H9 (cell line): ENCODE measurements around the gene FGF16. TPM values are rescaled to one million over a fixed set of nuclear protein-coding genes. Genes with fewer than 3 reads are reported as not detected.
"Not testable (repeated sequence)": the region's sequence is repeated elsewhere in the genome, so short reads cannot be mapped to it uniquely, and the experiment has no call there.

ENCODE experiments used
- DNase-seq: peaks from one replicate; pipeline ENCODE4 v3.0.0-alpha.2; 2017
- H2AFZ ChIP-seq: one replicate; pipeline ENCODE4 v1.6.1; 2013; ENCODE audit warnings: mild to moderate bottlenecking, low read length, control low read depth, moderate library complexity
- H2AK5ac ChIP-seq: 2 replicates; pipeline ENCODE4 v1.6.1; 2013; ENCODE audit warnings: low read length, control low read depth, mixed read lengths; ENCODE audit not compliant: insufficient read length
- H2BK120ac ChIP-seq: one replicate; pipeline ENCODE4 v1.6.1; 2013; ENCODE audit warnings: low read depth, mild to moderate bottlenecking, low read length, control low read depth, inconsistent platforms; ENCODE audit not compliant: poor library complexity, severe bottlenecking
- H2BK12ac ChIP-seq: 2 replicates; pipeline ENCODE4 v1.6.1; 2013; ENCODE audit warnings: low read length, control low read depth, mixed read lengths, low read depth; ENCODE audit not compliant: insufficient read length
- H2BK15ac ChIP-seq: 2 replicates; pipeline ENCODE4 v1.6.1; 2013; ENCODE audit warnings: low read depth, low read length, control low read depth
- H2BK20ac ChIP-seq: one replicate; pipeline ENCODE4 v1.6.1; 2013; ENCODE audit warnings: low read depth, mild to moderate bottlenecking, low read length, control low read depth, inconsistent platforms; ENCODE audit not compliant: poor library complexity, severe bottlenecking
- H2BK5ac ChIP-seq: 2 replicates; pipeline ENCODE4 v1.6.1; 2013; ENCODE audit warnings: low read length, control low read depth, mixed read lengths; ENCODE audit not compliant: insufficient read length
- H3K14ac ChIP-seq: 2 replicates; pipeline ENCODE4 v1.6.1; 2013; ENCODE audit warnings: low read length, control low read depth; ENCODE audit not compliant: insufficient read depth
- H3K18ac ChIP-seq: 2 replicates; pipeline ENCODE4 v1.6.1; 2013; ENCODE audit warnings: low read depth, mild to moderate bottlenecking, mixed read lengths, low read length, control low read depth; ENCODE audit not compliant: insufficient read length
- H3K23ac ChIP-seq: 2 replicates; pipeline ENCODE4 v1.6.1; 2013; ENCODE audit warnings: low read length, control low read depth, mixed read lengths, low read depth; ENCODE audit not compliant: insufficient read length
- H3K23me2 ChIP-seq: 2 replicates; pipeline ENCODE4 v1.6.1; 2013; ENCODE audit warnings: low read depth, mild to moderate bottlenecking, mixed read lengths, low read length, control low read depth; ENCODE audit not compliant: insufficient read length, poor library complexity, severe bottlenecking
- H3K27ac ChIP-seq: 2 replicates; pipeline ENCODE4 v1.5.1; 2013; ENCODE audit warnings: low read length, control low read depth, mixed read lengths, low read depth; ENCODE audit not compliant: insufficient read length
- H3K27me3 ChIP-seq: 2 replicates; pipeline ENCODE4 v1.6.1; 2013; ENCODE audit warnings: low read length, control low read depth, inconsistent platforms; ENCODE audit not compliant: insufficient read depth
- H3K4ac ChIP-seq: 2 replicates; pipeline ENCODE4 v1.6.1; 2013; ENCODE audit warnings: low read depth, mild to moderate bottlenecking, control low read depth, inconsistent platforms, low read length, moderate library complexity
- H3K4me1 ChIP-seq: 2 replicates; pipeline ENCODE4 v1.6.1; 2013; ENCODE audit warnings: low read length, control low read depth, inconsistent platforms; ENCODE audit not compliant: insufficient read depth
- H3K4me2 ChIP-seq: 2 replicates; pipeline ENCODE4 v1.6.1; 2013; ENCODE audit warnings: low read length, control low read depth, mixed read lengths; ENCODE audit not compliant: insufficient read length, insufficient read depth
- H3K56ac ChIP-seq: 2 replicates; pipeline ENCODE4 v1.6.1; 2013; ENCODE audit warnings: low read depth, mild to moderate bottlenecking, mixed read lengths, low read length, control low read depth; ENCODE audit not compliant: insufficient read length
- H3K79me1 ChIP-seq: 2 replicates; pipeline ENCODE4 v1.6.1; 2013; ENCODE audit warnings: low read depth, mild to moderate bottlenecking, moderate library complexity, low read length, control low read depth, inconsistent platforms; ENCODE audit not compliant: insufficient read depth, poor library complexity, severe bottlenecking
- H3K79me2 ChIP-seq: 2 replicates; pipeline ENCODE4 v1.6.1; 2013; ENCODE audit warnings: low read length, control low read depth, inconsistent platforms; ENCODE audit not compliant: insufficient read depth
- H3K9ac ChIP-seq: 2 replicates; pipeline ENCODE4 v1.6.1; 2013; ENCODE audit warnings: low read length, control low read depth, mixed read lengths; ENCODE audit not compliant: insufficient read length; ENCODE audit errors: extremely low read depth
- H3K9me3 ChIP-seq: one replicate; pipeline ENCODE4 v1.6.1; 2013; ENCODE audit warnings: low read depth, low read length, inconsistent platforms; ENCODE audit not compliant: control insufficient read depth
- H3T11ph ChIP-seq: one replicate; pipeline ENCODE4 v1.6.1; 2013; ENCODE audit warnings: mild to moderate bottlenecking, low read length, control low read depth, inconsistent platforms
- H4K20me1 ChIP-seq: one replicate; pipeline ENCODE4 v1.6.1; 2013; ENCODE audit not compliant: control insufficient read depth, insufficient read length, insufficient read depth
- H4K5ac ChIP-seq: 2 replicates; pipeline ENCODE4 v1.6.1; 2013; ENCODE audit warnings: low read depth, mild to moderate bottlenecking, mixed read lengths, low read length, control low read depth; ENCODE audit not compliant: insufficient read length
- H4K8ac ChIP-seq: replicated peaks from 2 replicates; pipeline ENCODE4 v1.6.1; 2013; ENCODE audit warnings: low read length, control low read depth, mixed read lengths, low read depth; ENCODE audit not compliant: insufficient read length
- H4K91ac ChIP-seq: 2 replicates; pipeline ENCODE4 v1.6.1; 2013; ENCODE audit warnings: low read depth, mild to moderate bottlenecking, moderate library complexity, mixed read lengths, low read length, control low read depth; ENCODE audit not compliant: insufficient read length
- H3K27ac Mint-ChIP-seq, 3 experiments: 2 replicates in 2 of 3; 3 replicates in 1 of 3; pipeline ENCODE4 v1.8.0; 2020 to 2021; ENCODE audit warnings: mixed read lengths in 3 of 3, mild to moderate bottlenecking in 1 of 3, moderate library complexity in 1 of 3
- H3K27me3 Mint-ChIP-seq: 2 replicates; pipeline ENCODE4 v1.8.0; 2021; ENCODE audit warnings: low read depth, mild to moderate bottlenecking, moderate library complexity, mixed read lengths
- H3K36me3 Mint-ChIP-seq, 3 experiments: 2 replicates in 2 of 3; 3 replicates in 1 of 3; pipeline ENCODE4 v1.8.0; 2020 to 2021; ENCODE audit warnings: low read depth in 3 of 3, mixed read lengths in 3 of 3; ENCODE audit not compliant: insufficient read depth in 1 of 3
- H3K4me1 Mint-ChIP-seq, 2 experiments: 2 replicates each; pipeline ENCODE4 v1.8.0; 2020; ENCODE audit warnings: mixed read lengths in 2 of 2
- H3K4me3 Mint-ChIP-seq, 2 experiments: 2 replicates in 1 of 2; 3 replicates in 1 of 2; pipeline ENCODE4 v1.8.0; 2020 to 2021; ENCODE audit warnings: mild to moderate bottlenecking in 2 of 2, mixed read lengths in 2 of 2, moderate library complexity in 1 of 2
- H3K9me3 Mint-ChIP-seq, 2 experiments: 2 replicates in 1 of 2; 3 replicates in 1 of 2; pipeline ENCODE4 v1.8.0; 2020; ENCODE audit warnings: mild to moderate bottlenecking in 2 of 2, mixed read lengths in 2 of 2, moderate library complexity in 1 of 2
- WGBS: extraction: QIAGEN DNeasy Blood & Tissue Kit; methylation state at CpG from one replicate; pipeline ENCODE4 v1.1.7; 2013; ENCODE audit warnings: missing lambda C conversion rate, low lambda C conversion rate, mixed read lengths; ENCODE audit not compliant: insufficient read length; ENCODE audit errors: extremely low coverage; 5-methylcytosine and 5-hydroxymethylcytosine counted together
- total RNA-seq: library from RNA; stranded (reverse); gene quantifications from 2 replicates; pipeline ENCODE4 v1.2.1, GENCODE V29; 2021
- TF ChIP-seq, protein P1 (sequence below): fragments of 200-600 bp; sonication (generic); conservative IDR thresholded peaks from 3 replicates; pipeline ENCODE4 v1.8.0; 2021; ENCODE audit warnings: antibody characterized with exemption, mild to moderate bottlenecking

The FGF16 gene
- total RNA-seq, 1 experiment from 2014 or later: 2.8 TPM

DNA sequence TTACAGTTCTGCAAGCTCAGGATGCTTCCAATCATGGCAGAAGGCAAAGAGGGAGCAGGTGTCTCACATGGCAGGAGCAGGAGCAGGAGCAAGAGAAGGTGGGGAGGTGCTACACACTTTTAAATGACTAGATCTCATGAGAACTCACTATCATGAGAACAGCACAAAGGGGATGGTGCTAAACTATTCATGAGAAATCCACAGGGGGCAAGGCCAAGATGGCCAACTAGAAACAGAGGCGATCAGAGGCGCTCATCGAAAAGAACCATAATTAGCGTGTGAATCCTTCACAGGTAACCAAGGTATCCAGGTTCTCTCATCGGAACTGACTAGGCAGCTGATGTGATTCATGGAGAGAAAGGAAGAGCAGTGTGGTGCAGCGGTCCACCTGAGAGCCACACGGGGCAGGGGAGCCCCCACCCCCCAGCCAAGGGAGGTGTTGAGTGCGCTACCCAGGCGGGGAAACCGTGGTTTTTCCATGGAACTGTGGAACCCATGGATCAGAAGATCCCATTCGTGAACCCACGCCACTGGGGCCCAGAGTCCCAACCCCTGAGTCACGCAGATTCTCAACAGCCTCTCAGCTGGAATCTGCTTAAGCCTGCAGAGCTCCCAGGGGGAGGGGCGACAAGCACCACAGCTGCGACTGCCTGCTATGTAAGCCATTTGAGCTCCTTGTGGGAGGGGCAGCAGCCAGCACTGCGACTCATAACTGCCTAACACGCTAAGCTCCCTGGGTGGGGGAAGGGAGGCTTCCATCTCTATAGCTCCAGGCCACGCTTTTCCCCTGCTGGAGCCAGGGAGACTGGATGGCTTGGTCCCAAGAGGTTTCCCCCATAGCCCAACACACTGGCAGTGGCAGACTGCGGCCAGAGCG is 46.7 kb downstream of the FGF16 start:
- Histone ChIP-seq H2BK15ac (no peak overlapping the region), H2BK5ac (no peak overlapping the region), H3K79me2 (no peaks in the 10 kb centered on the region), H3K9ac (no peak overlapping the region), H3K23me2 (peaks cover 3% of the 10 kb centered on the region), H3K23ac (no peak overlapping the region), H3K4ac (no peak overlapping the region), H3K4me1 (no peaks in the 10 kb centered on the region), H3K56ac (no peak overlapping the region), H2BK12ac (no peak overlapping the region), H3K79me1 (no peaks in the 10 kb centered on the region), H3K18ac (peak overlapping the region; percentile 30), H3K4me2 (no peak overlapping the region), H4K20me1 (no peaks in the 10 kb centered on the region), H2BK20ac (no peak overlapping the region), H4K91ac (no peak overlapping the region), H3K14ac (0 out of 2 replicates have a peak overlapping the region, but pooled peaks have one; percentile 8), H3K27ac (no peak overlapping the region), H2AFZ (no peak overlapping the region), H4K8ac (no peak overlapping the region), H2AK5ac (no peak overlapping the region), H3T11ph (no peak overlapping the region), H3K9me3 (no peaks in the 10 kb centered on the region), H3K27me3 (no peaks in the 10 kb centered on the region), H4K5ac (no peak overlapping the region), H2BK120ac (no peak overlapping the region)
- H3K36me3 Mint-ChIP-seq: peaks cover 0 to 8% (median 8%) of the 10 kb centered on the region in 3 experiments; a peak in 4 of 7 replicates
- WGBS: no CpG with 5 or more reads among the region's 20 CpGs
- H3K27me3 Mint-ChIP-seq: no peaks in the 10 kb centered on the region; the same call in 1 of the 2 replicates
- peak overlapping the region in 1 of 2 experiments; percentile 40; a peak in 2 of 5 replicates for H3K4me3 Mint-ChIP-seq
- peak; percentile 85 for DNase-seq
- H3K4me1 Mint-ChIP-seq: peaks cover 9 to 10% of the 10 kb centered on the region in 2 experiments
- peaks cover 69 to 74% of the 10 kb centered on the region in 2 experiments for H3K9me3 Mint-ChIP-seq
- TF ChIP-seq, protein P1, sequence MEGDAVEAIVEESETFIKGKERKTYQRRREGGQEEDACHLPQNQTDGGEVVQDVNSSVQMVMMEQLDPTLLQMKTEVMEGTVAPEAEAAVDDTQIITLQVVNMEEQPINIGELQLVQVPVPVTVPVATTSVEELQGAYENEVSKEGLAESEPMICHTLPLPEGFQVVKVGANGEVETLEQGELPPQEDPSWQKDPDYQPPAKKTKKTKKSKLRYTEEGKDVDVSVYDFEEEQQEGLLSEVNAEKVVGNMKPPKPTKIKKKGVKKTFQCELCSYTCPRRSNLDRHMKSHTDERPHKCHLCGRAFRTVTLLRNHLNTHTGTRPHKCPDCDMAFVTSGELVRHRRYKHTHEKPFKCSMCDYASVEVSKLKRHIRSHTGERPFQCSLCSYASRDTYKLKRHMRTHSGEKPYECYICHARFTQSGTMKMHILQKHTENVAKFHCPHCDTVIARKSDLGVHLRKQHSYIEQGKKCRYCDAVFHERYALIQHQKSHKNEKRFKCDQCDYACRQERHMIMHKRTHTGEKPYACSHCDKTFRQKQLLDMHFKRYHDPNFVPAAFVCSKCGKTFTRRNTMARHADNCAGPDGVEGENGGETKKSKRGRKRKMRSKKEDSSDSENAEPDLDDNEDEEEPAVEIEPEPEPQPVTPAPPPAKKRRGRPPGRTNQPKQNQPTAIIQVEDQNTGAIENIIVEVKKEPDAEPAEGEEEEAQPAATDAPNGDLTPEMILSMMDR: no peak
- H3K27ac Mint-ChIP-seq: peak overlapping the region in 2 of 3 experiments; percentile 63 to 84; a peak in 3 of 7 replicates

DNA sequence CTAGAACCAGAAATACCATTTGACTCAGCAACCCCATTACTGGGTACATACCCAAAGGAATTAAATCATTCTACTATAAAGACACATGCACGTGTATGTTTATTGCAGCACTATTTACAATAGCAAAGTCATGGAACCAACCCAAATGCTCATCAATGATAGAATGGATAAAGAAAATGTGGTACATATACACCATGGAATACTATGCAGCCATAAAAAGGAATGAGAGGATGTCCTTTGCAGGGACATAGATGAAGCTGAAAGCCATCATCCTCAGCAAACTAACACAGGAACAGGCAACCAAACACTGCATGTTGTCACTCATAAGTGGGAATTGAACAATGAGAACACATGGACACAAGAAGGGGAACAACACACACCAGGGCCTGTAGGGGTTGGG is 53.0 kb downstream of the FGF16 start:
- H4K20me1 ChIP-seq, H4K91ac ChIP-seq, H3K36me3 Mint-ChIP-seq, H3K23me2 ChIP-seq, H2AK5ac ChIP-seq, H3K4ac ChIP-seq, H3K79me2 ChIP-seq, H4K5ac ChIP-seq, DNase-seq, H3K4me2 ChIP-seq, H2BK20ac ChIP-seq, H2BK5ac ChIP-seq, H3K79me1 ChIP-seq, H3K14ac ChIP-seq, H3K56ac ChIP-seq, H3K9ac ChIP-seq, H2AFZ ChIP-seq, H3K9me3 ChIP-seq, H3K27me3 ChIP-seq, H3K27ac ChIP-seq, H3K23ac ChIP-seq, H3K4me3 Mint-ChIP-seq, H3K27ac Mint-ChIP-seq, H3K18ac ChIP-seq, H3K27me3 Mint-ChIP-seq, H2BK12ac ChIP-seq, H3K4me1 Mint-ChIP-seq, H2BK120ac ChIP-seq, H4K8ac ChIP-seq, H3T11ph ChIP-seq, H2BK15ac ChIP-seq, H3K4me1 ChIP-seq: not testable (repeated sequence)
- no CpG with 5 or more reads among the region's 1 CpG for WGBS
- peaks cover 57 to 60% of the 10 kb centered on the region in 2 experiments for H3K9me3 Mint-ChIP-seq
